ENCODE measurements around the gene PDXP. TPM values are rescaled to one million over a fixed set of nuclear protein-coding genes. Genes with fewer than 3 reads are reported as not detected.
A peak's percentile ranks its signal among the peaks of the same experiment; 100 is the strongest.
"Not testable (repeated sequence)": the region's sequence is repeated elsewhere in the genome, so short reads cannot be mapped to it uniquely, and the experiment has no call there.

PDXP gene
- total RNA-seq, result 21.5 TPM
- long read RNA-seq, transcript PDXP-201 (2 exons, 2,010 nt), result major isoform, 70 of 70 reads
- long read RNA-seq, partial matches to known transcripts, result 0 of 70 reads
- long read RNA-seq, other reads (novel, unspliced or antisense), result 0 of 70 reads

- peak; percentile 99 for DNase-seq
- peak; percentile 96 for ATAC-seq
- intact Hi-C loops (cut with micrococcal nuclease), result no loop called here
Measured at GRCh38 chr22:37658133-37659065, at the start of gene PDXP. Gene PDXP, plus strand, starts transcription at chr22:37658723. Its CDS starts 60 bp downstream, at chr22:37658783.

- intact Hi-C loops (cut with micrococcal nuclease), result no loop called here
- ATAC-seq, result no peak
- no peak for DNase-seq
Measured at GRCh38 chr22:37609240-37610152, 49.0 kb upstream of the PDXP start.

DNA sequence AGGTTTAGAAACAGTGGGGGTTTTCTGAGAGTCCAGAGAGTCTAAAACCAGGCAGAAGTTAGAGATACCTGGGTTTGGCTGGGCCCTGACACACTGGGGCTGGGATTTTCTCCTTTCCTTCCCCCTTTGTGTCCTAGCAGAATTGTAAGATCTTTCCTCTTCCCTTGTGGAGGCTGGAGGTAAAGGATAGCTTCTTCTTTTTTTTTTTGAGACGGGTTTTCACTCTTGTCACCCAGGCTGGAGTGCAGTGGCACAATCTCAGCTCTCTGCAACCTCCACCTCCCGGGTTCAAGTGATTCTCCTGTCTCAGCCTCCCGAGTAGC, 48.4 kb upstream of the PDXP start:
- intact Hi-C loops (cut with micrococcal nuclease); ATAC-seq; DNase-seq: not testable (repeated sequence)

- intact Hi-C loops (cut with micrococcal nuclease), result no loop called here
- DNase-seq (no peak), ATAC-seq (no peak)
Measured at GRCh38 chr22:37610480-37611129, 47.9 kb upstream of the PDXP start.

- intact Hi-C loops (cut with micrococcal nuclease), result no loop called here
- ATAC-seq (no peak), DNase-seq (no peak)
Measured at GRCh38 chr22:37611207-37611606, 47.3 kb upstream of the PDXP start.

DNA sequence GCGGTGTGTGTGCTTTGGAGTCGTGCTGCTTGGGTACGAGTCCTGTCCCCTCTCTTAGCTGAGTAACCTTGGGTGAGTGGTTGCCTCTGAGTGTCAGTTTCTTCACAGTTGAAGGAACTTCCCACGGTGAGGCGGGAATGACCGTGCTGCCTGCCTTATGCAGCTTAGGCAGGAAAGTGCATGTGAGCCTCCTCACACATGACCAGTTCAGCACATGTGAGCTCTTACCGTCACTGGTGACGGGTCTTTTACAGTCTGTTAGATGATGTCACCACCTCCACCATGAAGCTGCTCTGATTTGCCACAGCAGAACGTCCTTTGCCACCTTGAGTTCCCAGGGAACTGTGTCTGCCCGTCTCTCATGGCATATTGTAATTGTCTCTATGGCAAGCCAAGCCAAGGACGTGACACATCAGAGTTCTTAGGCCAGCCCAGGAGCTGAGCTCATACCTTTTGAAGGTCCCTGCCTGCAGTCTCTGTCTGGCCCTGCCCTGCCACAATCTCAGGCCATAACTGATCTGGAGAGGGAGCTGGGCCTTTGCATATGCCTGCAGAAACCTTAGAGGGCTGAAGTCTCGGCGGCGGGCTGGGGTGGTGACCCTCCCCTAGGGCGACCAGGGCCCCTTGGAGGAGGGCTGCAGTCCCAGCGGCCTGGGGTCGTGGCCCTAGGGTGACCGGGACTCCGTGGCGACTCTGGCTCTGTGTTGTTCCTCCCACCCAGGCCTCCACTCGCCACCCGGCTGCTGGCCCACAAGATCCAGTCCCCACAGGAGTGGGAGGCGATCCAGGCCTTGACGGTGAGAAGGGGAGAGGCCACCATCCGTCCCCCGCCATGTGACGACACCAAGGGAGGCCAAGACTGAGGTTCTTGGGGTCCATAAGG, 42.1 kb upstream of the PDXP start:
- ATAC-seq (no peak), DNase-seq (no peak)
- intact Hi-C loops (cut with micrococcal nuclease), result no loop called here

DNA sequence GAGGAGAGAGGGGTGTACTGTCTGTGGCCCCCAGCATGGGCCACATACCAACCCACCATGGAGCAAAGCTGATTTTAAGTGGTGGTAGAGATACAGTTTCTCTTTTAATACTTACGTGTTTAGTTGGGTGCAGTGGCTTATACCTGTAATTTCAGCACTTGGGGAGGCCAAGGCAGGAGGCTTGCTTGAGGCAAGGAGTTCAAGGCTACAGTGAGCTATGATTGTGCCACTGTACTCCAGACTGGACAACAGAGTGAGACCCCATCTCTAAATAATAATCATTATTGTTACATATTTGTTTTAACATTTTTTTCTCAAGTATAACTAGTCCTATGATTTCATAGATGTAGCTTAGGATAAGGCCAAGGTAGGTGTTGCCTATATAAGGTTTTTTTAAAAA, 41.1 kb upstream of the PDXP start:
- intact Hi-C loops (cut with micrococcal nuclease), result no loop called here
- ATAC-seq (no peak), DNase-seq (no peak)

GRCh38 chr22:37618072-37618656, 40.4 kb upstream of the PDXP start:
- ATAC-seq (no peak), DNase-seq (no peak)
- intact Hi-C loops (cut with micrococcal nuclease), result no loop called here

- intact Hi-C loops (cut with micrococcal nuclease), result no loop called here
- no peak for DNase-seq
- no peak for ATAC-seq
Measured at GRCh38 chr22:37618674-37619073, 39.8 kb upstream of the PDXP start.

GRCh38 chr22:37619991-37620390, 38.5 kb upstream of the PDXP start:
- intact Hi-C loops (cut with micrococcal nuclease), result no loop called here
- ATAC-seq, result no peak
- DNase-seq, result no peak

- DNase-seq, result no peak
- ATAC-seq, result no peak
- intact Hi-C loops (cut with micrococcal nuclease), result no loop called here
Measured at GRCh38 chr22:37621352-37621860, 37.1 kb upstream of the PDXP start.

DNA sequence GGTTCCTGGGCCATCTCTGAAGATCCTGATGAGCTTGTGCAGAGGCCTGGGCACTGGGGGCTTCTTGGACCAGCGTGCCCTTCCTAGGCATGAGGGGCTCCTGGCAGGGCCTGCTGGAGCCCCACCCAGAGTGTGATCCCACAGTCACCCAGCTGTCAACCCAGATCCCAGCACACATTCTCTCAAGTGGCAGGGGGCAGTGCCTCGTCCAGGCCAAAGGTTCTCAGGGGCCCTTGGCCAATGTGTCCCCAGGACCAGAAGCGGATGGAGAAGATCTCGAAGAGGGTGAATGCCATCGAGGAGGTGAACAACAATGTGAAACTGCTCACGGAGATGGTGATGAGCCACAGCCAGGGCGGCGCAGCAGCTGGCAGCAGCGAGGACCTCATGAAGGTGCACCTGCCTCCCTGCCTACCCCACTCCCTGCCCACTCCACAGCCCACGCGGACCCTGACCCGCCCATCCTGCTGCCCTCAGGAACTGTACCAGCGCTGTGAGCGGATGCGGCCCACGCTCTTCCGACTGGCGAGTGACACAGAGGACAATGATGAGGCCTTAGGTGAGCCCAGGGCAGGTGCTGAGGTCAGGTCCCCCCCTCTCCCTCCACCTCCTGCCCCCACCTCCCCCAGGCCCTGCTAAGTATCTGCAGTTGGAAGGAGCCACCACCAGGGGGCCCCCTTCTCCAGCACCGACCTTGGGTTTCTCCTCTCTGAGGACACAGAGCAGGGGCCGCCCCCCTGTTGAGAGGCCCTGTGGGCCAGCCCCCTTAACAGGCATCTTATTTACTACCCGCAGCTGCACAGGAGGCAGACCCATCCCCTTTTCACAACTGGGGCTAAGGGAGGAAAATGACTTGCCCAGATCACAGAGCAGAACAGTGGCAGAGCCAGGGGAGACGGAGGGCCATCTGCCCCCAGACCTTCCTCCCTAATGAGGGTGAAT, 35.2 kb upstream of the PDXP start:
- ATAC-seq (peak; percentile 57), DNase-seq (peak; percentile 77)
- intact Hi-C loops (cut with micrococcal nuclease), result no loop called here

DNA sequence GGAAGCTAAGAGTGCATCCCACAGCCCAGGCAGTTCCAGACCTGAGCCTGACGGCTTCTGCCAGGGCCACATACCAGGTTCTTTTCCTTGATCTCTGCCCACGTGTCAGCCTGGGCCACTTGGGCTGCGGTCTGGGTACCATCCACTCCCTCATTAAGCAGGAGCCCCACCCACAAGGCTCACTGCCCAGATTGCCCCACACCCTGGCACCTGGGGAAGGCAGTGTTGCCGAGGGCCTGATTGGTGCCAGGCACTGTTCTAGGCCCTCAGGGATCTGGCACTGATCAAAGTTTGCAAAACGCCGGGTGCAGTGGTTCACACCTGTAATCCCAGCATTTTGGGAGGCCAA, 34.5 kb upstream of the PDXP start:
- DNase-seq, result no peak
- ATAC-seq, result no peak
- intact Hi-C loops (cut with micrococcal nuclease), result no loop called here

DNA sequence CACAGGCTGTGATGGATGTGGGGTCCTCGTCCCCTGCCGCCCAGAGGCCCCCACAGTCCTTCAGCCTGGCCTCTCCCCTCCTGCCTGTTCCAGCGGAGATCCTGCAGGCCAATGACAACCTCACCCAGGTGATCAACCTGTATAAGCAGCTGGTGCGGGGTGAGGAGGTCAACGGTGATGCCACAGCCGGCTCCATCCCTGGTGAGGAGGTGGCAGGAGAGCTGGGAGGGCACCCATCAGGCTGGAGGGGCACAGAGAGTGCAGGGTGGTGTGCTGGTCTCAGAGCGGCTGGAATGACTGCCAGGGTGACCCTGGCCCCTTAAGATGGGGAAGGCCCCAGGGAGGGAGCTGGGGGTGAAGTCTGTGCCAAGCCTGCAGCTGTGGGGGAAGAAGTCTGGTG, 33.6 kb upstream of the PDXP start:
- ATAC-seq, result no peak
- intact Hi-C loops (cut with micrococcal nuclease), result no loop called here
- no peak for DNase-seq

DNA sequence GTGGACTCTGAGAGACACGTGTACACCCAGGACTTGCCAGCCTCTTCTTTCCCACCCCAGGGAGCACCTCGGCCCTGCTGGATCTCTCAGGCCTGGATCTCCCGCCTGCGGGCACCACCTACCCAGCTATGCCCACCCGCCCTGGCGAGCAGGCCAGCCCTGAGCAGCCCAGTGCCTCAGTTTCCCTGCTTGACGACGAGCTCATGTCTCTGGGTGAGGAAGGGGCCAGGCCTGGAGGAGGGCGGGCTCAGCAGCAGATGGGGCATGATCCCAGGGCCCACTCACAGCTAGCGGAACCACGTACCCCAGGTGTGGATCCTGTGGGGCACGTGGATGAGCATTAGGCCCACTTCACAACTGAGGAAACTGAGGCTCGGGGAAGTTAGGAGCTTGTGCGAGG, 32.8 kb upstream of the PDXP start:
- ATAC-seq, result no peak
- no peak for DNase-seq
- intact Hi-C loops (cut with micrococcal nuclease), result no loop called here

GRCh38 chr22:37626144-37626543, 32.4 kb upstream of the PDXP start:
- intact Hi-C loops (cut with micrococcal nuclease), result no loop called here
- ATAC-seq (peak; percentile 82), DNase-seq (peak; percentile 87)

DNA sequence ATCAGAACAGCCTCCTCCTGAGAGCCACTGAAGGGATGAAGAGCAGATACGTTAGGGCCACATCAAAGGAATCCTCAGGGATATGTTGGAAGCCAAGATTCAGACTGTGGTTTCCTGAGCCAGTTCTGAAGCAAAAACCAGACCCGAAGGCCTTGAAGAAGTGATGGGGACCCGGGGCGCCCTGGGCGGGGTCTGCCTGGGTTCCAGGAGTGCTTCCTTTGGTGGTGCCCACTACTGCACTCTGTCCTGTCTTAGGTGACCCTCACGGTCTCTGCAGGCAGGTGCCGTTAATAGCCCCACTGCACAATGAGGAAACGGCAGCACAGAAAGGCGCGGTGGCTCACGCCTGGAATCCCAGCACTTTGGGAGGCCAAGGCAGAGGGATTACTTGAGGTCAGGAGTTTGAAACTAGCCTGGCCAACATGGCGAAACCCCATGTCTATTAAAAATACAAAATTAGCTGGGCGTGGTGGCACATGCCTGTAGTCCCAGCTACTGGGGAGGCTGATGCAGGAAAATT, 31.9 kb upstream of the PDXP start:
- DNase-seq (no peak), ATAC-seq (no peak)
- intact Hi-C loops (cut with micrococcal nuclease), result no loop called here
